ENCODE results near the gene CGB2. TPM values are rescaled to one million over a fixed set of nuclear protein-coding genes. Genes with fewer than 3 reads are reported as not detected.

CGB2 gene
- total and polyA plus RNA-seq, 2 of the 4 experiments (the other 2 are of a cell fraction) = not detected

- dilution Hi-C loops (cut with HindIII; ENCODE audit: low sequenced_read_pairs, unreplicated experiment) = no loop called here
These were observed 21.2 kb upstream of the CGB2 start for GRCh38 chr19:49010453-49010852.

More at GRCh38 chr19:49010453-49010852, 21.2 kb upstream of the CGB2 start:
- H2BK20ac ChIP-seq (ENCODE audit: low read depth, low read length) = no peak overlapping the region
- H4K20me1 ChIP-seq (ENCODE audit: insufficient read depth, low read length) = no peaks in the 10 kb centered on the region; the same call in 1 of the 2 replicates
- CTCF ChIA-PET = no interaction called here
- H3K18ac ChIP-seq (ENCODE audit: low read depth, low read length) = no peak overlapping the region
- H2BK15ac ChIP-seq (ENCODE audit: low read depth, low read length) = no peak overlapping the region
- no peak overlapping the region for H4K8ac ChIP-seq (ENCODE audit: low read depth in 2 of 2, low read length in 2 of 2)
- no peak overlapping the region for H2AFZ ChIP-seq (replicated peaks; ENCODE audit: low read length, poor library complexity)
- in situ Hi-C loops (cut with MboI; ENCODE audit: low sequenced_read_pairs) (no loop called here), intact Hi-C loops (cut with micrococcal nuclease) (no loop called here)
- H4K91ac ChIP-seq (ENCODE audit: insufficient read depth, low read depth, low read length) = no peak overlapping the region
- peaks cover 0 to 3% of the 10 kb centered on the region in 2 experiments; a peak in 1 of 4 replicates for H3K79me1 ChIP-seq (ENCODE audit: low read depth in 1 of 2, low read length in 2 of 2)
- POLR2A ChIA-PET (ENCODE audit: unreplicated experiment) = no interaction called here
- WGBS, 2 experiments (ENCODE audit: extremely low coverage in 2 of 2, insufficient read length in 1 of 2) = 92% methylated on average over 8 of the region's 18 CpGs; no CpG with 5 or more reads in 1 of the 2 experiments
- no peak overlapping the region for H3K4ac ChIP-seq (ENCODE audit: low read depth, low read length)
- BruUV-seq (replicated peaks) = no TSS peak
- no peaks in the 10 kb centered on the region for H3K4me1 ChIP-seq (ENCODE audit: control insufficient read depth, insufficient read depth, low read length)
- H3K4me3 ChIP-seq (ENCODE audit: insufficient read depth, low read depth, low read length) = no peak overlapping the region
- no peak overlapping the region for H2AK5ac ChIP-seq (ENCODE audit: low read depth, low read length)
- no peaks in the 10 kb centered on the region for H3K27me3 ChIP-seq (ENCODE audit: control insufficient read depth, insufficient read depth, low read length)
- H2AK9ac ChIP-seq (replicated peaks; ENCODE audit: low read depth, low read length, poor library complexity) = peak overlapping the region; percentile 55
- H2BK5ac ChIP-seq (ENCODE audit: low read depth, low read length, poor library complexity, severe bottlenecking) = no peak overlapping the region
- no peak overlapping the region for H3K23ac ChIP-seq (ENCODE audit: low read depth, low read length)
- TF ChIP-seq RFX5 (IDR thresholded peaks at IDR 0.05; ENCODE audit: low read depth, low read length) (no peak), MAZ (IDR thresholded peaks at IDR 0.05; ENCODE audit: borderline replicate concordance, low read depth, low read length) (no peak), MAFK (IDR thresholded peaks at IDR 0.05; ENCODE audit: low read depth, low read length) (no peak), RAD21 (IDR thresholded peaks at IDR 0.05; ENCODE audit: low read length) (no peak), USF2 (IDR thresholded peaks at IDR 0.05; ENCODE audit: low read depth, low read length) (no peak), CTCF (conservative IDR thresholded peaks at IDR 0.05; ENCODE audit: low read depth, low read length) (no peak), CEBPB (IDR thresholded peaks at IDR 0.05; ENCODE audit: low read depth, low read length) (no peak), RCOR1 (IDR thresholded peaks at IDR 0.05; ENCODE audit: insufficient replicate concordance, low read length) (no peak), FOS (IDR thresholded peaks at IDR 0.05; ENCODE audit: low read depth, low read length) (no peak), ELK1 (IDR thresholded peaks at IDR 0.05; ENCODE audit: borderline replicate concordance, low read depth, low read length) (no peak), BHLHE40 (IDR thresholded peaks at IDR 0.05; ENCODE audit: low read depth, low read length) (no peak), CHD1 (IDR thresholded peaks at IDR 0.05; ENCODE audit: low read depth, low read length) (no peak), MXI1 (IDR thresholded peaks at IDR 0.05; ENCODE audit: borderline replicate concordance, low read depth, low read length) (no peak), NFE2L2 (IDR thresholded peaks at IDR 0.05; ENCODE audit: low read depth, low read length) (no peak), SMC3 (IDR thresholded peaks at IDR 0.05; ENCODE audit: low read depth, low read length) (no peak), POLR2A (IDR thresholded peaks at IDR 0.05; ENCODE audit: low read depth, low read length) (no peak)
- no peak overlapping the region for H3K9ac ChIP-seq (ENCODE audit: low read depth, low read length)
- H3K9me3 ChIP-seq (ENCODE audit: control insufficient read depth, insufficient read depth, low read length) = no peaks in the 10 kb centered on the region
- no peak overlapping the region for H3K56ac ChIP-seq (ENCODE audit: extremely low read depth, insufficient read depth, low read length)
- no peak overlapping the region for H3K27ac ChIP-seq (ENCODE audit: insufficient read depth, low read length)
- no peak overlapping the region for H2BK120ac ChIP-seq (ENCODE audit: low read depth, low read length)
- no peak overlapping the region for H3K4me2 ChIP-seq (ENCODE audit: low read depth, low read length)
- H3K9me1 ChIP-seq (ENCODE audit: insufficient read depth, low read length) = peaks cover 2% of the 10 kb centered on the region; the same call in 1 of the 2 replicates
- H3K14ac ChIP-seq (replicated peaks; ENCODE audit: low read depth, low read length) = no peak overlapping the region
- no peak overlapping the region for H4K5ac ChIP-seq (ENCODE audit: low read depth, low read length)
- DNase-seq = no peak
- ATAC-seq (ENCODE audit: low read depth) = no peak
- H3K36me3 ChIP-seq (ENCODE audit: control insufficient read depth, insufficient read depth, low read length) = peaks cover 66% of the 10 kb centered on the region

Data from IMR-90 (cell line).